Measurements from ENCODE around the gene SERPINB12.

The SERPINB12 gene, protein sequence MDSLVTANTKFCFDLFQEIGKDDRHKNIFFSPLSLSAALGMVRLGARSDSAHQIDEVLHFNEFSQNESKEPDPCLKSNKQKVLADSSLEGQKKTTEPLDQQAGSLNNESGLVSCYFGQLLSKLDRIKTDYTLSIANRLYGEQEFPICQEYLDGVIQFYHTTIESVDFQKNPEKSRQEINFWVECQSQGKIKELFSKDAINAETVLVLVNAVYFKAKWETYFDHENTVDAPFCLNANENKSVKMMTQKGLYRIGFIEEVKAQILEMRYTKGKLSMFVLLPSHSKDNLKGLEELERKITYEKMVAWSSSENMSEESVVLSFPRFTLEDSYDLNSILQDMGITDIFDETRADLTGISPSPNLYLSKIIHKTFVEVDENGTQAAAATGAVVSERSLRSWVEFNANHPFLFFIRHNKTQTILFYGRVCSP

GRCh38 chr18:63542069-63542468 is at the start of gene SERPINB12:
Gene SERPINB12 (plus strand): TSS chr18:63542369. CDS start chr18:63556160, 13,791 bp downstream.
- no peak for DNase-seq

GRCh38 chr18:63492851-63493250 is 49.3 kb upstream of the SERPINB12 start:
- no peak for DNase-seq

DNA sequence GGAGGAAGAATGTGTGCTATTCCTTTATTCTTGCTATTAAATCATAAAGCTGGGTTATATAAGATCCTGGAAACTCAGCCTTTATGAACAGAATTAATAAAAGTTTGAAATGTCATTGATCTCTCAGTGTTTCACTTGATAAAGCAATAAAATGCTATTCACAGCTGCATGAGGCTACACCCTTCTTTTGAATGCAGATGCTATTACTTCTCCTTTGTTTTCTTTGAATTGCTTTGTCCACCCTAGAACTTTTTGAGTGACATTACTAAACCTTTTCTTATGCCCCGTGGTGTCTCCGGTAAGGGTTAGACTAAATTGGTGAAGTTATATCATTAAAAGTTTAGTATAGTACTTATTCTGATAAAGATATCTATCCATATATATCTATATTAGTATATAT is 46.5 kb upstream of the SERPINB12 start:
- DNase-seq = no peak

DNA sequence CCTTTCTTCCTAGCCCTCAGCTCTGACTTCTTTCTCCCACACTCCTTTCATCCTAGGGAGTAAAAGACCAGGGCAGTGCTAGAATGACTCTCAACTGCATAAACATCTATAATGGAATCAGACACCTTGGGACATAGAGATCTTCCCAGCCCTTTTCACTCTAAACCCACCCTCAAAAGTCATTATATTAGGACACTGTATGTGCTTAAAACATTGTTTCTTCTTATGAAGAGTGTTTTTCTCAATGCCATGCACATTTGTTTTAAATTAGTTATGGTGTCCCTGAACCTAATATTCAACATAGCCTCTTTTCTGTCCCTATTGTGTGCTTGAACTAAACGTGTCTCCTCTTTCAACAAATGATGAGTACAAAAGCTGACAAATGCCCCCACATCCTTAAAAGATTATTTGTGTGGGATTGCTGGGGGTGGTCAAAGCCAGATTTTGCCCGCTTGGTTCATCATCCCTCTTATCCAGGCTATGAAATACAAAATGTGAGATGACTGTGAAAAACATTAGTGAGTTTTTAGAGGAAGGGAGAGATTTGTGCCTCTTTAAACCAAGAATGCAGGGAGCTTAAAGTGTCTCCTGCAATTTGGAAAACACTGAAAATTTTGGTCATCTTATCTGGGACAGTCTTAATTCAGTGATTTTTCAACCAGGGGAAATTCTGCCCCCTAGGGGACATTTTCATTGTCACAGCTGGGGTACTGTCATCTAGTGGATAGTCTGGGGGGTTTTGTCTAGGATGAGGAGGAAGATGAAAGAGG is 36.4 kb upstream of the SERPINB12 start:
- DNase-seq = no peak

DNA sequence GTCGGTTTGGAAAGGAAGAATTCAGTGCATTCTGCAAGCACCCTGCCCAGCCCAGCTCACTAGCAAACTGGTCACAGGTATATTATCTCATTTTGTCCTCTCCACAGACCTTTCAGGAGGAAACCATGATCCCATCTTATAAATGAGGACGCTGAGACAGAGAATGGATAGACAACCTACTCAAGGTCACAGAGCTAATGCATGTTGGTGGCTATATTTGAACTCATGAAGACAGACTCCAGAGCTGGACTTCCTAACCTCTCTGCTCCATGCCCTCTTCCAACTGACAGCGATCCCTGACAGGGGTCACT is 35.9 kb upstream of the SERPINB12 start:
- DNase-seq = no peak

GRCh38 chr18:63508596-63508995 is 33.6 kb upstream of the SERPINB12 start:
- DNase-seq = no peak

GRCh38 chr18:63511285-63511684 is 30.9 kb upstream of the SERPINB12 start:
- peak in 8 of 56 donors; percentile 0 to 16 (median 5) for DNase-seq

DNA sequence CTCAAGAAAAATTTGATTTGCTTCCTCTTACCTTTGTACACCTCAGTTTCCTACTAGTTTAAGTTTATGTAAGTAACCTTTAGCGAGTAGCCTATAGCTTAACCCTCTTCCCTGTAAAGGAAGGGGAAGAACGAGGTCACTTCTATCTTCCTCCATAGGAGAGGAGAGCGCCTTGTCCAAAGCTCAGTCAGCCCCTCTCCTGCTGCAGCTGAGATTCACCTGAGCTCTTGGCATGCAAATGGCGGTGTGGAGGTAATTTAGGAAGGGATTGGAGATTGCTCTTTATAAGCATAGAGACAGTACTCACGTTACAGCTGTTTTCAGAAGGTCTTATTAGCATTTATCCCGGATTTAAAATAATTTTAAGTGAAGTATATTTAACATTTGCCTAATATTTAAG is 27.8 kb upstream of the SERPINB12 start:
- DNase-seq = no peak

- DNase-seq = no peak
Measured at GRCh38 chr18:63514888-63515678, 27.1 kb upstream of the SERPINB12 start.

- DNase-seq = no peak
Measured at GRCh38 chr18:63515801-63516200, 26.4 kb upstream of the SERPINB12 start.

DNA sequence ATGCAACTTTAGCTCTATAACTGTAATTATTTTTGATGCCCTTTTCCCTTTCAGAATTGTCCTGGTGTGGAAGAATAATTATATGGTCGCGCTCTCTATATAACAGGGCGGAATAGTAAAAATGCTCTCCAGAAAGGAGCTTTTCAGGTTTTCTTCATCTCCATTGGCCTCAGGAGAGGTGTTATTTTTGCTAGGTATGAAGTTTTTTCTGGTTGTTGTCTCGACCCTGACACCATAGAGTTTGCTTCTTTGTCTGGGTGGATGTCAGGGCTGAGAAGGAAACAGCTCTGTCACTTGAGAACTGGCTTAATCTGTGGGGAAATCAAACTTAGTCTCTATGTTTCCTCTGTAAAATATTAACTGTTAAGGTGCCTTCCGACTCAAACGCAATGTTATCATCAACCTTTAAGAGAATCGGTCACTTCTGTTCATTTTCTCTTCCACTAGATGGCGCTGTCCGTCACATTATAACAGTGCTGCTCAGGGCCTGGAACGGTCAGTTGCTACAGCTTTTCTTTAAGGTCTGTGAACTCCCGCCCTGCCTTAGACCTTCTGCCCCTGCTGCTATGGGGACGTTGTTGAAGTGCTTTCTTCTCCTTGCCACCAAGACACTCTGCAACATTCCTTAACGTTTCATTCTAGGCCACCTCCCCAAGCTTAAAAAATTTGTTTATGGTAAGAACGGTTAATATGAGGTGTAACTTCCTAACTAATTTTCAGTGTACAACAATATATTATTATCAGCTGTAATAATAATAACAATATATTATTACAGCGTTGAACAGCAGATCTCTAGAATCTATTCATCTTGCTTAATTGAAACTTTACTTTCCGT is 23.8 kb upstream of the SERPINB12 start:
- peak in 44 of 56 donors; percentile 2 to 80 (median 26) for DNase-seq

DNA sequence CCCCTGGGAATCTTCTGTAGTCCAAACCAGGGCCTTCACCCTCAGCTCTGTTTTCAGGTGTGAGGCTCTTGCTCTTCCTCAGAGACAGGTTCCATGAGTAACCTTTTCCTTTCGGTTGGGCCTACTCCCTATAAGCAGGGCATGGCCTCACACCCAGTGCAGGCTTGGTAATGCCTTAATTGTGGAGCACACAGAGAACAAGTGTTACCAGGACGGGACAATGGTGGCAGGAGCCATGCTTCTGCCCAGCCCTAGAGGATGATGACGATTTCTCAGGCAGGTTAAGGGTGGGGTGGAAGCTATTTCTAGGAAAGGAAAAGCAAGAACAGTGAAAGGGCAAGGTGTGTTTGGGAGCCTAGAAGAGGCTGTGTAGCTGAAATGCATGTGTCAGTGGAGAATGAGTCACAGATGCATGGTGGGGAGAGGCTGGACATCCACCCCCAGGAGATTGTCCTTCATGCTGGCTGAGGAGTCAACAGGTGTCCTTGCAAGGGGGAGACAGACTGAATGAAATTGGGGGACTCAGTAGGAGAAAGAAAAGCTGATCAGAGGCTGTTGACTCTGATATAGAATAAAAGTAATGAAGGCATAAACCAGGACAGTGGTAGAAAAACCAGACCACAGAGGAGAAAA is 22.0 kb upstream of the SERPINB12 start:
- DNase-seq = no peak

- DNase-seq = no peak
Measured at GRCh38 chr18:63523660-63524059, 18.5 kb upstream of the SERPINB12 start.

GRCh38 chr18:63527251-63527650 is 14.9 kb upstream of the SERPINB12 start:
- DNase-seq = no peak

GRCh38 chr18:63528863-63529492 is 13.2 kb upstream of the SERPINB12 start:
- peak in 1 of 56 donors; percentile 14 for DNase-seq

GRCh38 chr18:63532471-63532870 is 9.7 kb upstream of the SERPINB12 start:
- no peak for DNase-seq

- DNase-seq = no peak
Measured at GRCh38 chr18:63534615-63535014, 7.6 kb upstream of the SERPINB12 start.

- DNase-seq = no peak
Measured at GRCh38 chr18:63539904-63540510, 2.2 kb upstream of the SERPINB12 start.

DNA sequence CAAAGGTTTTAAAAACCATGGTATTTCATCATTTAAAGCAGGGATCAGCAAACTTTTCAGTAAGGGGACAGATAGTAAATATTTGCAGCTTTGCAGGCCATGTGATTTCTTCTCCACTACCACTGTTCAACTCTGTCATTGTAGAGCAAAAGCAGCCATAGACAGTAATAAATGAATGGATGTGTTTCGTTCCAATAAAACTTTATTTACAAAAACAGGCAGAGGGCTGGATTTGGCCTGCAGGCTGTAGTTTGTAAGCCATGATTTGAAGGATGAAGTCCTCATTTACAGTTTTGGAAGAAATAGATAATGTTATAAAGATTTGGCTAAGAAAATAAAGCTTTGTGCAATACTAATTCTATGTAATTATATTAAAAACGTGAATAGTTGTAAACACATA is 1.8 kb downstream of the SERPINB12 start:
- no peak for DNase-seq

- no peak for DNase-seq
Measured at GRCh38 chr18:63545000-63545399, 2.8 kb downstream of the SERPINB12 start.

Data from nucleus accumbens (tissue), 56 donors.